ENCODE data around the gene WDR88.
"Not testable (repeated sequence)": the region's sequence is repeated elsewhere in the genome, so short reads cannot be mapped to it uniquely, and the experiment has no call there.

WDR88 gene

DNA sequence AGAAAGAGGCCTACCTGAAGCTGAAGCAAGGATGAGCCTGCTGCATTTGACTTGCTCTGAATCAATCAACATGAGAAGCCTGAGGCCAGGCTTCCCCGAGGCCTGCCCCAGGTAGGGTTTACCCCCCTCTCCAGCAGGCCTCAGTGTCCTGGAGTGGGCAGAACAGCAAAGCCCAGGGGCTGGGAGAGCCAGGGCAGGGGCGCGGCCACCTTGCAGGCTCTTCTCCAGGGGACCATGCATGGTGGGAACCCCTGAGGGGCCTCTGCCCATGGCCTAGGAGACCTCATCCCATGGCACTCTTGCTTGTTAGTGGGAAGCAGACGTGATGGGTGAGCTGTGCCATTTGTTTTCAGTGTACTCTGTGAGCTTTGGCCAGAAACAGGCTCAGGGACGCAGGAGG lies 42.3 kb downstream of the WDR88 start:
- no peak for DNase-seq (ENCODE audit: low spot score)

DNA sequence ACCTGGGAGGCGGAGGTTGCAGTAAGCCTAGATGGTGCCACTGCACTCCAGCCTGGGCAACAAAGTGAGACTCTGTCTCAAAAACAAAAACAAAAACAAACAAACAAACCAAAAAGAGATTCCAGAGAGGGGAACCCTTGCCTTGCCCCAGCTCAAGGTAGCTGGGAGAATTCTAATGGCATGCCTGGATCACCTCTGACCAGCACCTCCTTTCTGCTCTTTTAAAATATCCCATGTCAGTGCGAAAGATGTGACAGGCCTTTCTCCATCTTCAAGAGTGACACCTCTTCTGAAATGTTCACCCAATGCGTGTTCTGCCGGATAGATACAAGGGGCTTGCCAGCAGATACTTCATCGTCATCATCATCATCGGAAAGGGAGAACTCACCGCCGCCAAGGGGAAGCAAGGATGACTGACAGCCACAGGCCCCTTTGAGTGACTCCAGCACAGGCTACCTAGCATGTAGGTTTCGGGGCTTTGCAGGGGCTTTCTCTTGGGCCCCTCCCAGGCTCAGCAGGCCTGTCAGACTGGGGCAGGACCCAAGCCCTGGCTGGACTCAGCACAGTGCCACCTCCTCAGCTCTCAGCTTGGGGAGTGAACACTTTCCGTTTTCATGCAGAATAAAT lies 43.4 kb downstream of the WDR88 start:
- no peak for DNase-seq (ENCODE audit: low spot score)

DNA sequence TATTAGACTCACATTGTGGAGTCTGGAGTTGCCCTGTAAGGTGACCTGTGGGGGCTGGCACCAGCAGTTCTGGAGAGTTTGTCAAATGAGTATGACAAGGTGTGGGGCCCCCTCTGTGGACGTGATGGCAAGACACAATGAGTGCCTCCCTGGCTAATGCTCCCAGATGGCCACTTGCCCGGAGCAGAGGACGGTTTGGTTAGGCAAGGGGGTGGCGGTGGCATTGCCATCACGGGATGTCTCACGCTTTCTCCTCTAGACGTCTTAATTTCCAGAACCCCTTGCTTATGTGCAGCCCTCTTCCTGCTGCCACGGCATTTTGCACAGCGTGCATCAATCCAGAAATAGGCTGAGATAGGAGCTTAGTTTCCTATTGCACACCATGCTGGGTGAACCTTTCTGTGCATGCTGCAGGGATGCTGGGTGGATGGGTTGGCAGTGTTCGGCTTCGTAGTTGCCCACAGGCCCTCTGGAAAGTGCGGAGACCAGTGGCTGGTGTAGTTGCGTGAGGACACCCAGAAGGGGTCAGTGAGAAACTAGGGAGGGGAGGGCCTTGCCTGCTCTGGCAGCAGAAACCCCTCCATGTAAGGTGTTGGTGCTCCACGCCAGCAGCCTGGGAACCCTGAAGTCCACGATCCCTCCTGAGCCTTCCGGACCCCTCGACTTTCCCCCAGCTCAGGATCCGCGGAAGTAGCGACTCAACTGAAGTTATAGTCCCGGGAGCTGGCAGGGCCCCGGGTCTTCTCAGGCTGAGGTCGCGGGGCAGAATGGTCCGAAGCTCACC lies 44.2 kb downstream of the WDR88 start:
- peak; percentile 27 for DNase-seq (ENCODE audit: low spot score)

DNA sequence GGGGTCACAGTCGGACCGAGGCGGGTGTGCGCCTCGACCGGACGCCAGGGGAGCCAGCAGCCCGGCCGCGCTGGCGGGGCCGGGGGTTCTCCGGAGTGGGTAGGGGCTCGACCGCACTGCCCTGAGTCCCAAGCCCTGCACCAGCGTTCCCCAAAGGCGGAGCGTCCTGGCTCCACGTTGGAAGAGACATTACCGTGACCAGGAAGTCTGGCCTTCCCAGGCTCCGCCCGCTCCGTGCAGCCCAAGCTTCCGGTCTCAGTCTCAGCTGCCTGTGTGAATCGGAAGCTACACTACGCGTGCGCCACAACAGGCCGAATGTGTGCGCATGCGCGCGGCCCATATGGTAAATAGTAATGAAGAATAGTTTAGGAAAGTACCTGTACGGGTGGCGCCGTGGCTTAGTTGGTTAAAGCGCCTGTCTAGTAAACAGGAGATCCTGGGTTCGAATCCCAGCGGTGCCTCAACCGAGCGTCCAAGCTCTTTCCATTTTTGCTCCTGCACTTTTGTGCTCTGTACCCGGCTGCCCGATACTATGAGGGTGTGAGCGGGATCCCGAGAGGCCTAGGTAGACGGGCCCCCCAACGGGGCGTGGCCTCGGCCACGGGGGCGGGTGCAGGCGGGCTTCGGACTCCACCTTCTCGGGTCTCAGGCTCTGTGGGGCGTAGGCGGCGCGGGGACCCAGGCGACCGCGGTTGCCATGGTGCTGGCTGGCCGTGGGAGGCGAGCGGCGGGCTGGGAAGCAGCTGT lies 44.9 kb downstream of the WDR88 start:
- peak; percentile 94 for DNase-seq (ENCODE audit: low spot score)

DNA sequence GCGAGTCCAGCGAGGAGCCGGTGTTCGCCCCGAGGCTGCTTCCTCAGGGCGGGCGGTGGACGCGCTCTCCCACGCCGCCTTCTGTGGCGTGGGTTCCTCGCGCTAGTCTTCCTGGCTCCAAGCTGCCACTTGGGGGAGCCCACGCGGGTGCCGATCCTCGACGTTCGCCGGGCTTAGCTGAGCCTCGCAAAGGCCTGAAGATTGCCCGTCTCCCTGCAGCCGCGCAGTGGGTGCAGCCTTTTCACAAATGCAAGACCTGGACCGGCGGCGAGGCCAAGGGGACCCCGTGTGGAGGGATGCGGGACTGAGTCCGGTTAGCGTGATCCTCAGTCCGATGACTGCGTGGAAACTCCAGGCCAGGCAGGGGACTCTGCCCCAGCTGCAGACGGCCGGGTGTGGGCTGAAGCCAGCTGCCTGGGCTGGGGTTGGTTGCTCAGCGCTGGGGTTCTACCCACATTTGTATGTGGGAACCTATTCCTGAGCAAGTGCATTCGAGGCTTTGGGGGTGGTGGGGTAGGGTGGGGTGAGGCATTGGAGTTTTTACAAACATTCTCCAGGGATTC lies 45.6 kb downstream of the WDR88 start:
- DNase-seq (ENCODE audit: low spot score): no peak

DNA sequence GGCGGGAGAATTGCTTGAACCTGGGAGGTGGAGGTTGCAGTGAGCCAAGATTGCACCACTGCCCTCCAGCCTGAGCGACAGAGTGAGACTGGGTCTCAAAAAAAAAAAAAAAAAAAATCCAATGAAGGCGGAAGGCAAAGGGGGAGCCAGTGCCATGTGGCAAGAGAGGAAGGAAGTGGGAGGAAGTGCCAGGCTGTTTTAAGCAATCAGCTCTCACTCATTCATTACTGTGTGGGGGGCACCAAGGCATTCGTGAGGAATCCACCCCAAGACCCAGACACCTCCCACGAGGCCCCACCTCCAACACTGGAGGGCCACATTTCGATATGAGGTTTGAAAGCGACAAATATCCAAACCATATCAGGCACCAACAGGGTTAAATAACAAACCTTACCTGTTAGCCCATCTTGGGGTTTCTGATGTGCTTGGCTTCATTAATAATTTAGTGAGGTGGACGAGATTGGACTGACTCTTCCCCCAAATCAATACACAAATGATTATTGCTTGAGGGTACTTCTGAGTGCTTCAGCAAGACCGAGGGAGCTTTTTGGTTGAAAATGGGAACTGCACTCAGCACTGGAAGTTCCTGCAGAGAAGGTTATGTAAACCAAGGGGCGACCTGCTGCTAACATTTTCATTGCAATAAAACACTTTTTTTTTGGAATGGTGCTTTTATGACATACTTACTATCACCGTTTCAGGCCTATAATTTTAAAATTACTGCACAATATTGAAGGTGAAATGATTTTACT lies 54.7 kb downstream of the WDR88 start:
- DNase-seq (ENCODE audit: low spot score): no peak

DNA sequence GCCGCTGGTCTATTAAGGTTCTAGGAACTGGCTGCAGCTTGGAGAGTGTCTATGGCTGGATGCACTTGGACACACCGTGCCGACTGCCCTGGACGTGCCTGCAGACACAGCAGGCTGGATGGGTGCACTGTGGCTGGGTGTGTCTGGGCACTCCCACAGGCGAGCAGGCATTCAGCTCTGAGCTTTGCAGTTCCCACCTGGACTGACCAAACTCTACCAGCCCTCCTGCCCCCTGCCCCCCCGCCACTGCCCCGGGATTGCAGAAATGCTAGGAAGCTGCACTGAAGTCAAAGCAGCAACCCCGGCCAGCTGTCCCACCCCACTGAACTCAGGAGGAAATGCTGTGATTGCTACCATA lies 55.2 kb downstream of the WDR88 start:
- DNase-seq (ENCODE audit: low spot score): no peak

DNA sequence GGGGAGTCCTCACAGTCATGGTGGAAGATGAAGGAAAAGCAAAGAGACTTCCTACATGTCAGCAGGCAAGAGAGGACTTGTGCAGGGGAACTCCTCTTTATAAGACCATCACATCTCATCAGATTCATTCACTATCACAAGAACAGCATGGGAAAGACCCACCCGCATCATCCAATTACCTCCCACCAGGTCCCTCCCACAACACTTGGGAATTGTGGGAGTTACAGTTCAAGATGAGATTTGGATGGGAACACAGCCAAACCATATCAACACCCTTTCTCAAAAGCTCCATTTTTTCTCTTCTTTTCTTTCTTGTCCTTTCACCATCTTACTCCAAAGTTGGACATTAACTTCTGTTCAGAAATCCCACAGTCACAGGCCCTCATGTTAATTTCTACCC lies 57.5 kb downstream of the WDR88 start:
- DNase-seq (ENCODE audit: low spot score): no peak

DNA sequence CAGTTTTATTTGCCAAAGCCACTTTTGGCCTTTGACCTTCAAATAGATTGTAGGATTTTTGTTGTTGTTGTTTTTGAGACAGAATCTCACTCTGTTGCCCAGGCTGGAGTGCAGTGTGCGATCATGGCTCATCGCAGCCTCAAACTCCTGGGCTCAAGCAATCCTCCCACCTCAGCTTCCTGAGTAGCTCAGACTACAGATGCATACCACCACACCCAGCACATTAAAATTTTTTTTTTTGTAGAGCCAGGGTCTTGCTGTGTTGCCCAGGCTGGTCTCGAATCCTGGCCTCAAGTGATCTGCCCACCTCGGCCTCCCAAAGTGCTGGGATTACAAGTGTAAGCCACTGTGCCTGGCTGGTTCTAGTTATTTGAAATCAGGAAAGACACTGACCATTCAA lies 59.2 kb downstream of the WDR88 start:
- DNase-seq (ENCODE audit: low spot score): not testable (repeated sequence)

DNA sequence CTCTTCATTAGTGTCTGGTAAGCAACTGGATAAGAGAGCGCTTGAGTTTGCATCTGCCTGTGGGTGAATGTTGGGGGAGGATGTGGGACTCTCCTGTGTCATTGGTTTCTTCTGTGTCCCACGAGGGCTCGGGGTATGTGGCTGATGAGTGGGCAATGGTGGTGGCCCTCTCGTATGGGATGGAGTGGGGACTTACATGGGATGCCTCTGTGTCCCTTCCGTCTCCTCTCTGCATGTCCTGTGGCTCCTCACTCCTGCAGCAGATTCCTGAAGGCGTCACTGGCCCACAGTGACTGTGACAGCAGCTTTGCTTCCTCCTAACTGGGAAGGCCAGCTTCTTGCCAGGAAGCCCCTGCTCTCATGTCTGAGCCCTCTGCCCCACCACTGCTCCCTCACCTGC lies 59.6 kb downstream of the WDR88 start:
- DNase-seq (ENCODE audit: low spot score): no peak

DNA sequence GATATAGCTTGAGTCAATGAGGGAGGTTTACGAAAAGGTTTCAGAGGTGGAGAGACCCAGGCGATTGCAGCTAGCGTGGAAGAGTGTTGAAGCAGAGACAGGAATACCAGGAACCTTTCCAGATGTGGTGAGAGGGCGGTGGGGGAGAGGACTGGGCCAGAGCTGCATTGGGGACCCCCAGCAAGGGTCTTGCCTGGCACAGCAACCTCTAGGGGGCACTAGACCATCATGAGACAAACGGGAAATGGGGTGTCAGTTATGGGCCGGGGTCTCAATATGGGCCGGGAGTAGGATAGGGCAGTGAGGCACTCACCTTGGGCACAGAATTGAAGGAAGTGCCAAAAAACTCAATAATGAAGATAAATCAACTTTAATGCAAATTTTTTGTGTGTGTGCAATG lies 60.1 kb downstream of the WDR88 start:
- no peak for DNase-seq (ENCODE audit: low spot score)

DNA sequence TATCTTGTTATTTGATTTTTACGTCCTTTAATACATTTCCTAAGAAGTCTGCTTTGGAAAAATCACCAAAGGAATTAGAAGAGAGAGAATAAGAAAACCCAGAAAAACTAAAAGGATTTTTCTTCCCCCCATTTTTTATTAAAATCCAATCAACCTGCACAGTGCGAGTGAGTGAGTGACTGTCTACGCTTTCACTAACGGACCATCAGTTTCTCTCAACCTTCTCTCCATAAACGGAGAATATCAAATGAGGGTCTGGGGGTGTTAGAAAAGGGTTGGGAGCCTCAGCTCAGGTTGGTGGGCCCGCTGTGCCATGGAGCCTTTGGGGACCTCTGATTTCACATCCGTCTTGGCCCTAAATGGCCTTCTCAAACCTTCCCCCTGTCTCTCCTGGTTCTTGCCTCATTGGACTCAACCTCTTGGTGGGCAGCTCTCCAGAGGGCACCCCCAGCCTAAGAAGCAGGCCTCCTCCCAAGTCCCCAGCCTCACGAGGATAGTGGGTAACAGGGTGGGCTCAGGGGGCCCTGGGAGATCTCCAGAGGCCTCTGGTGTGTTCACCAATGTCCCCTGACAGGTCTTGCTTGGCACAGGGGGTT lies 61.5 kb downstream of the WDR88 start:
- DNase-seq (ENCODE audit: low spot score): no peak

DNA sequence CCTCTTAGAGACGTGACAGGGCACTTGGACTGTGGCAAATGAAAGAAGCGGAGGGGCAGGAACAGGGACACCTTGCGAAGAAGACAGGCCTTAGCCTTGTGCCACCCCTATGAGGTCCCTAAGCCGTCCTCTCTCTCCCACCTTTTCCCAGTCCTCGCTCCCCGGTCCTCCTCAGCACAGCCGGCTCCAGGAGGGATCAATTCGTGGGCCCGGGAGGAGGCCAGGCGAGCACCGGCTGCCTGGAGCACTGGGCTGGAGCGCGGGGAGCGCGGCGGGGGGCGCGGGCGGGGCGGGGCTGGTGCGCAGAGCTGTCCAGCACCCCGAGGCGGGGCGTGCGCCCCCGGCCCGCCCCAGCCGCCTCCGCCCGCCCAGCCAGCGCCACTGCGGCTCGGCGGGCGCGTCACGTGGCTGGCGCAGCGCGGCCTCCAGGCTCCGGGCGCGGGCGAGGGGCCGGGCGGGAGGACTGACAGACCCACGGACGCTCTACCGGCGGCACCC lies 62.0 kb downstream of the WDR88 start, which contains the start of gene LRP3:
TSS of gene LRP3 (plus strand) at position 466 of the 498 bp plus-strand sequence. CDS start 456 bp downstream, outside the sequence.
- DNase-seq (ENCODE audit: low spot score): no peak

DNA sequence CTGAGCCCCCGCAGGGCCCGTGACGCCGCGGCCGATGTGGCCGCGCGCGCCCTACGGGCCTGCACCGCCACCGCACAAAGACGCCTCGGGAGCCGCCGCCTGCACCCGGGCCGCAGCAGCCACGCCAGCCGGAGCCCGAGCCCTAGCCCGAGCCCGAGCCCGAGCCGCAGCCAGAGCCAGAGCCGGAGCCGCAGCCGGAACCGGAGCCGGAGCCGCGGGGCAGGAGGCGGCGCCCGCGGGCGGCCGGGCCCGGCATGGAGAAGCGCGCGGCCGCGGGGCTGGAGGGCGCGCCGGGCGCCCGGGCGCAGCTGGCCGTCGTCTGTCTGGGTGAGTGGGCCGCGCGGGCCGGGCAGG lies 62.6 kb downstream of the WDR88 start:
- no peak for DNase-seq (ENCODE audit: low spot score)

DNA sequence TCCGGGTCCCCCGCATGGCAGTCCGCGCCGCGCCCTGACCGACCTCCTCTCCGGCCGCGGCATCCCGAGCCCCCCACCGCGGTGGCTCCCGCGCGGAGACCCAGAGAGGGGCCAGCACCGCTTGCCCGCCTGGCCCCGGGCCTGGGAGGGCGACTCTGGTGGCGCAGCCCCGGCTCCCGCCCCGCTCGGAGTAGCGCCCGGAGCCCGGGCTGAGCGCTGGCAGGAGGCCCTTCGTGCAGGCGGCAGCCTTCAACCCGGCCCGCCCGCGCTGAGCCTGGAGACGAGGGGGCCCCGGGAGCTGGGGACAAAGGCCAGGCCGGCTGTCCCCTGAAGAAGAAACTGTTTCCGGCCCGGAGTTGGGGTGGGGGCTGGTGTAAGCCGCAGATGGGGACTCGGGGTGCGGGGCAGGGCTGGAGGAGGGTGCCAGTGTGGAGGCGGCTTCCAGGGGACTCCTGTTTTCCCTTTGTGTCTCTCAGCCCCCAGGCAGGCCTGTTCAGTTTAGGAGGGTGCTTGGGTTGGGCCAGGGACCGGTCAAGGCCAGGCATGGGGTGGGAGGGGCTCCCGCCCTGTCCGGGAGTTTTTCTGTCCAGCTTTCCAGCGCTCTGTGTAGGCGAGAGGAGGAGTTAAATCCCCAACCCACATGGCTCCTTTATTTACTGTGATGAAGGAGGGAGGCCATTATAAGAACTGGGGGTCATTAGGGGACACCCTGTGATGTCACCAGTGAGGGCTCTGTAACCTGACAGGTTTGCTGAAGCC lies 63.2 kb downstream of the WDR88 start:
- no peak for DNase-seq (ENCODE audit: low spot score)

DNA sequence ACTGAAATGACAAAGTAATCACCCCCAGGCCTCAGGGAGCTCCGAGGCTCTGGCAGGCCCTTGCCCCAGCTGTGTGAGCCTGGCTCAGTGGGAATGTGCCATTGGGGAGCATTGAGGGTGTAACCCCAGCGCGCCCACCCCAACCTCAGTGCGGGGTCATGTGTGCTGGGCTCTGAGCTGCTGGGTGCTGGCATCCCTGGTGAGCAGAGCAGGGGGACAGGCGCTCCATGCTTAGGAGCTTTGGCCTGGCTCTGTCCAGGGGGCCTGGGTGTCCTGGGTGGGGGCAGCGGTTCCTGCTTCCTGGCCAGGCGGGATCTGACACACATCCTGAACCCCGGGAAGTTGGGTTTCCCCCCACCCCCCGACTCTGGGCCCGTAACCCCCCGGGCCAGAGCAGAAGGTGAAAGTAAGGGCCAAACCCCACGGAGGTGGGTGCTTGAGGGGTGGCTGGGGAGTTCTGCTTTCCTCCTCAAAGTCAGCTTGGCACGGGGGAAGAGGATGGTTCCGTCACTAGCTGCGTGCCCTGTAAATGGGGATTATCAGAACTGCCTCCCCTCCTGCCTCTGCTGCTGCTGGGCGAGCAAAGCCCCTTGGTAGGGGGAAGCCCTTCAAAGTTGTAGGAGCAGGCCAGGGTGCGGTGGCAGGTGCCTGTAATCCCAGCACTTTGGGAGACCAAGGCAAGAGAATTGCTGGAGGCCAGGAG lies 63.9 kb downstream of the WDR88 start:
- no peak for DNase-seq (ENCODE audit: low spot score)

DNA sequence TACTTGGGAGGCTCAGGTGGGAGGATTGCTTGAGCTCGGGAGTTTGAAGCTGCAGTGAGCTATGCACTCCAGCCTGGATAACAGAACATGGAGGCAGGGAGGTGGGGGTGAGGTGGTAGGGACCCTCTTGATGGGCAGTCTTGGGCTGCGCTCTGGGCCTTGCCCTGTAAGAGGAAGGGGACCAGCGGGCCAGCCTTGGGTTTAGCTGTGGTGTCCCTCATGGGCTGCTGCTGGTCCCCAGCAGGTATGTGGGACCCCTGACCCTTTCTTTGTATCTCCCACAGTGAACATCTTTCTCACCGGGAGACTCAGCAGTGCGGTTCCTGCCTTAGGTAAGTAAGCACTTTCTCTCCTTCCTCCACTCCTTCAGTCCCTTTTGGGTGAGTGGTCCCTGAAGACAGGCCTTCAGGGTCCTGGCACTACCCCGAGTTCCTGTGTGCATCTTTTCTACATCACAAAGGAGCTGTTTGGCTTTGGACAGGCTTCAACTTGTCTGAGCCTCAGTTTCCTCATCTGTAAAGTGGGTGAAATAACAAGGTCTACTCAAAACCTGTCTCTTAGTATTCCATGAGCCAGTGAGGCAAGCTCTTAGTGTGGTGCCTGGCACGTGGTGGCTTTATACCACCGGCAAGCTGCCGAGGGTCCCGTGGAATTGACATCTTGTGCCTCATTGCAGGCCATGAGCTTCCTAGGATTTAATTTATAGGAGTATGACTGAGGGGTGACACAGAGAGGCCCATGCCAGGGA lies 64.7 kb downstream of the WDR88 start:
- no peak for DNase-seq (ENCODE audit: low spot score)

DNA sequence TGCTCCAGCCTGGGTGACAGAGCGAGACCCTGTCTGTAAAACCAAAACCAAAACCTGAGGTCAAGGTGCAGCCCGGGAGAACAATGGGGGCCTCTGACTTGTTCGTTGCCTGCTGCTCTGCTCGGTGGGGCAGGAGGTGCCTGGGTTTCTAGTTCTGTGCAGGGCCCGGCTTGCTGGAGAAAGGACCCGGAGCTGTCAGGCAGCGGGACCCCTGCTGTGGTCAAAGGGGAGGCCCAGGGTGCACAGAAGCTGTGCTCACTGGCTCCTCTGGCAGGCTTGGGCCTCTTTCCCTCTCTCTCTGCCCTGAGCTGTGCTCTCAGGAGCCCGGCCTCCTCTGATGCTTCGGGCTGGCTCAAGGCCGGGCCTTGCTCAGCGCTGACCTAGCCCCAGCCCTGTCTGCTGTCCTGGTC lies 65.7 kb downstream of the WDR88 start:
- no peak for DNase-seq (ENCODE audit: low spot score)

DNA sequence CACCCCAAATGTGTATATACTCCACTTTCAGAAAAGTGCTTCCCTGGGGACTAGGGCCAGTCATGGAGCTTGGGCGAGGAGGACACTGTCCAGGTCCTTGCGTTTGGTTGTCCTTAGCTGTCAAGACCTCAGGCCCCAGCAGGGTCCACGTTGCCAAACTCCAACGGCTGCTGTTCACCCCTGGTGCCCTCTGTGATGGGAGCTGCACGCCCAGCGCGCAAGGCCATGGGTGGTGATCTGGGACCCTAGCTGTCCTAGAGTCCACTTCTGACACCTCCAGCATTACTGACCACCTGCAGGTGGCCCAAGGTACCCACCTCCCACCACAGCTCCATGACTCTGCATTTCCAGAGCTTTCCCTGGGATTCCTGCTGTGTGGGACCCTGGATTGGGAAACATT lies 66.3 kb downstream of the WDR88 start:
- no peak for DNase-seq (ENCODE audit: low spot score)

Data from germinal center (tissue), 1 donor.